HG02588 (cell line): ENCODE data around the gene ADISSP.
A peak's percentile ranks its signal among the peaks of the same experiment; 100 is the strongest.
"Not testable (repeated sequence)": the region's sequence is repeated elsewhere in the genome, so short reads cannot be mapped to it uniquely, and the experiment has no call there.

Experiments used
- ATAC-seq: cut with Tn5 transposase; IDR thresholded peaks from one replicate; pipeline ENCODE4 v1.9.1; 2021; ENCODE audit warnings: mild to moderate bottlenecking, moderate library complexity; ENCODE audit not compliant: unreplicated experiment

ADISSP gene

GRCh38 chr20:3798373-3798768, 30.8 kb upstream of the ADISSP start:
- ATAC-seq, result no peak

- no peak for ATAC-seq
Measured at GRCh38 chr20:3797592-3798372, 30.2 kb upstream of the ADISSP start.

- no peak for ATAC-seq
Measured at GRCh38 chr20:3797226-3797545, 29.6 kb upstream of the ADISSP start.

- ATAC-seq, result peak; percentile 3
Measured at GRCh38 chr20:3796477-3797225, 29.1 kb upstream of the ADISSP start.

GRCh38 chr20:3795511-3796468, 28.2 kb upstream of the ADISSP start, which contains the start of gene CDC25B:
CDC25B (plus strand) TSS chr20:3796310; CDS start chr20:3796532, 222 bp downstream.
- peak; percentile 64 for ATAC-seq

- ATAC-seq, result no peak
Measured at GRCh38 chr20:3794701-3795420, 27.3 kb upstream of the ADISSP start.

- not testable (repeated sequence) for ATAC-seq
Measured at GRCh38 chr20:3794168-3794567, 26.6 kb upstream of the ADISSP start.

GRCh38 chr20:3789201-3789600, 21.6 kb upstream of the ADISSP start:
- ATAC-seq, result not testable (repeated sequence)

- no peak for ATAC-seq
Measured at GRCh38 chr20:3788685-3789155, 21.2 kb upstream of the ADISSP start.

GRCh38 chr20:3787324-3788014, 19.9 kb upstream of the ADISSP start:
- ATAC-seq, result no peak

GRCh38 chr20:3786665-3787323, 19.2 kb upstream of the ADISSP start, which contains the start of gene CENPB:
CENPB (minus strand) TSS chr20:3786740; CDS start chr20:3786483, 257 bp downstream.
- ATAC-seq, result peak; percentile 85

GRCh38 chr20:3786126-3786484, 18.6 kb upstream of the ADISSP start:
- ATAC-seq, result peak; percentile 25

- ATAC-seq, result no peak
Measured at GRCh38 chr20:3785240-3786125, 17.9 kb upstream of the ADISSP start.

- no peak for ATAC-seq
Measured at GRCh38 chr20:3784863-3785239, 17.3 kb upstream of the ADISSP start.

GRCh38 chr20:3784216-3784853, 16.8 kb upstream of the ADISSP start:
- no peak for ATAC-seq

- no peak for ATAC-seq
Measured at GRCh38 chr20:3783511-3784195, 16.1 kb upstream of the ADISSP start.

- no peak for ATAC-seq
Measured at GRCh38 chr20:3783068-3783489, 15.5 kb upstream of the ADISSP start.
